T-helper 2 cell treated with Interferon-gamma antibody and Interleukin-4, amounts not matched to agents 5 μg/mL and 100 μg/mL, for 36 hours (primary cell): ENCODE data around the gene KRTAP9-9.

ENCODE experiments used
- DNase-seq: peaks from one replicate; pipeline ENCODE4 v3.0.0; 2021; ENCODE audit warnings: low spot score
- H3K27ac Mint-ChIP-seq: one replicate; pipeline ENCODE4 v1.8.0; 2021; ENCODE audit warnings: mild to moderate bottlenecking, mixed read lengths
- H3K27me3 Mint-ChIP-seq: one replicate; pipeline ENCODE4 v1.8.0; 2021; ENCODE audit warnings: low read depth, mixed read lengths
- H3K36me3 Mint-ChIP-seq: one replicate; pipeline ENCODE4 v1.8.0; 2021; ENCODE audit warnings: low read depth, mixed read lengths
- H3K4me1 Mint-ChIP-seq: one replicate; pipeline ENCODE4 v1.8.0; 2021; ENCODE audit warnings: low read depth, mixed read lengths
- H3K4me3 Mint-ChIP-seq: one replicate; pipeline ENCODE4 v1.8.0; 2022; ENCODE audit warnings: mild to moderate bottlenecking, moderate library complexity, mixed read lengths
- H3K9me3 Mint-ChIP-seq: one replicate; pipeline ENCODE4 v1.8.0; 2021; ENCODE audit warnings: mixed read lengths

KRTAP9-9 gene

GRCh38 chr17:41284043-41284442 is 28.9 kb downstream of the KRTAP9-9 start:
- Mint-ChIP-seq H3K27me3 (peaks cover 3% of the 10 kb centered on the region), H3K9me3 (no peaks in the 10 kb centered on the region), H3K4me3 (no peak overlapping the region), H3K4me1 (no peaks in the 10 kb centered on the region), H3K27ac (no peak overlapping the region), H3K36me3 (no peaks in the 10 kb centered on the region)
- DNase-seq, result no peak

GRCh38 chr17:41284546-41284945 is 29.4 kb downstream of the KRTAP9-9 start:
- Mint-ChIP-seq H3K27me3 (peaks cover 3% of the 10 kb centered on the region), H3K9me3 (no peaks in the 10 kb centered on the region), H3K4me1 (no peaks in the 10 kb centered on the region), H3K27ac (no peak overlapping the region), H3K4me3 (no peak overlapping the region), H3K36me3 (no peaks in the 10 kb centered on the region)
- DNase-seq, result no peak

- H3K36me3 Mint-ChIP-seq, result no peaks in the 10 kb centered on the region
- no peaks in the 10 kb centered on the region for H3K4me1 Mint-ChIP-seq
- DNase-seq, result no peak
- no peaks in the 10 kb centered on the region for H3K9me3 Mint-ChIP-seq
- H3K27ac Mint-ChIP-seq, result no peak overlapping the region
- H3K27me3 Mint-ChIP-seq, result peaks cover 3% of the 10 kb centered on the region
- no peak overlapping the region for H3K4me3 Mint-ChIP-seq
Observed at GRCh38 chr17:41287050-41287449, 31.9 kb downstream of the KRTAP9-9 start.

- DNase-seq, result no peak
- no peaks in the 10 kb centered on the region for H3K4me1 Mint-ChIP-seq
- no peaks in the 10 kb centered on the region for H3K27me3 Mint-ChIP-seq
- no peak overlapping the region for H3K27ac Mint-ChIP-seq
- no peak overlapping the region for H3K4me3 Mint-ChIP-seq
- no peaks in the 10 kb centered on the region for H3K9me3 Mint-ChIP-seq
- H3K36me3 Mint-ChIP-seq, result no peaks in the 10 kb centered on the region
Observed at GRCh38 chr17:41294016-41294415, 38.8 kb downstream of the KRTAP9-9 start.

GRCh38 chr17:41296846-41297245 is 41.7 kb downstream of the KRTAP9-9 start:
- no peak for DNase-seq
- H3K9me3 Mint-ChIP-seq, result peaks cover 8% of the 10 kb centered on the region
- H3K27me3 Mint-ChIP-seq, result no peaks in the 10 kb centered on the region
- H3K4me3 Mint-ChIP-seq, result no peak overlapping the region
- H3K36me3 Mint-ChIP-seq, result no peaks in the 10 kb centered on the region
- no peak overlapping the region for H3K27ac Mint-ChIP-seq
- no peaks in the 10 kb centered on the region for H3K4me1 Mint-ChIP-seq

GRCh38 chr17:41298458-41299135 is 43.4 kb downstream of the KRTAP9-9 start:
- Mint-ChIP-seq H3K9me3 (peaks cover 8% of the 10 kb centered on the region), H3K36me3 (no peaks in the 10 kb centered on the region), H3K4me3 (no peak overlapping the region), H3K27me3 (no peaks in the 10 kb centered on the region), H3K4me1 (no peaks in the 10 kb centered on the region), H3K27ac (no peak overlapping the region)
- DNase-seq, result no peak

GRCh38 chr17:41301204-41301790 is 46.1 kb downstream of the KRTAP9-9 start:
- Mint-ChIP-seq H3K4me1 (no peaks in the 10 kb centered on the region), H3K27me3 (no peaks in the 10 kb centered on the region), H3K27ac (no peak overlapping the region), H3K36me3 (no peaks in the 10 kb centered on the region), H3K9me3 (peaks cover 8% of the 10 kb centered on the region), H3K4me3 (no peak overlapping the region)
- no peak for DNase-seq

GRCh38 chr17:41301916-41302901 is 47.0 kb downstream of the KRTAP9-9 start, which contains the start of gene KRTAP29-1:
TSS of gene KRTAP29-1 (minus strand) at chr17:41302851. CDS start at chr17:41302851, 0 bp downstream.
- no peak for DNase-seq
- no peak within 1 kb of the TSS for H3K4me3 Mint-ChIP-seq
- no peaks in the 10 kb centered on the region for H3K27me3 Mint-ChIP-seq
- no peaks in the 10 kb centered on the region for H3K36me3 Mint-ChIP-seq
- peaks cover 8% of the 10 kb centered on the region for H3K9me3 Mint-ChIP-seq
- H3K27ac Mint-ChIP-seq, result no peak within 1 kb of the TSS
- H3K4me1 Mint-ChIP-seq, result peaks cover 2% of the 10 kb centered on the region

GRCh38 chr17:41302981-41303380 is 47.8 kb downstream of the KRTAP9-9 start:
- Mint-ChIP-seq H3K4me1 (peaks cover 6% of the 10 kb centered on the region), H3K27ac (no peak overlapping the region), H3K9me3 (peaks cover 8% of the 10 kb centered on the region), H3K27me3 (peaks cover 1% of the 10 kb centered on the region), H3K4me3 (no peak overlapping the region), H3K36me3 (no peaks in the 10 kb centered on the region)
- no peak for DNase-seq

- no peaks in the 10 kb centered on the region for H3K36me3 Mint-ChIP-seq
- H3K4me1 Mint-ChIP-seq, result peaks cover 17% of the 10 kb centered on the region
- DNase-seq, result no peak
- no peak overlapping the region for H3K27ac Mint-ChIP-seq
- H3K27me3 Mint-ChIP-seq, result peaks cover 2% of the 10 kb centered on the region
- no peak overlapping the region for H3K4me3 Mint-ChIP-seq
- peaks cover 8% of the 10 kb centered on the region for H3K9me3 Mint-ChIP-seq
Observed at GRCh38 chr17:41304091-41304490, 48.9 kb downstream of the KRTAP9-9 start.
